DMS114 treated with DMSO at 0.1 percent for 48 hours (cell line): ENCODE measurements around the gene ANKRD65.
"Not testable (repeated sequence)": the region's sequence is repeated elsewhere in the genome, so short reads cannot be mapped to it uniquely, and the experiment has no call there.

Experiments used
- DNase-seq: peaks from one replicate; lab custom pipeline; 2025; ENCODE audit not compliant: unreplicated experiment; lab: John Stamatoyannopoulos, UW

Gene ANKRD65

GRCh38 chr1:1421147-1421906 lies at the start of gene ANKRD65:
TSS of gene ANKRD65 (minus strand) at chr1:1421276. CDS start at chr1:1421005, 271 bp downstream.
- no peak for DNase-seq

GRCh38 chr1:1468196-1468985 lies 47.3 kb upstream of the ANKRD65 start:
- not testable (repeated sequence) for DNase-seq

- DNase-seq, result no peak
Observed at GRCh38 chr1:1463312-1463711, 42.2 kb upstream of the ANKRD65 start.

- no peak for DNase-seq
Observed at GRCh38 chr1:1462318-1462966, 41.4 kb upstream of the ANKRD65 start.

- no peak for DNase-seq
Observed at GRCh38 chr1:1461721-1462317, 40.7 kb upstream of the ANKRD65 start.

- DNase-seq, result no peak
Observed at GRCh38 chr1:1460540-1461130, 39.6 kb upstream of the ANKRD65 start.

- not testable (repeated sequence) for DNase-seq
Observed at GRCh38 chr1:1459711-1460110, 38.6 kb upstream of the ANKRD65 start.

GRCh38 chr1:1459156-1459555 lies 38.1 kb upstream of the ANKRD65 start:
- not testable (repeated sequence) for DNase-seq

GRCh38 chr1:1456683-1457255 lies 35.7 kb upstream of the ANKRD65 start:
- DNase-seq, result not testable (repeated sequence)

GRCh38 chr1:1455934-1456333 lies 34.9 kb upstream of the ANKRD65 start:
- DNase-seq, result not testable (repeated sequence)

GRCh38 chr1:1455366-1455884 lies 34.3 kb upstream of the ANKRD65 start:
- DNase-seq, result no peak

- not testable (repeated sequence) for DNase-seq
Observed at GRCh38 chr1:1454286-1455056, 33.4 kb upstream of the ANKRD65 start.

GRCh38 chr1:1452882-1453281 lies 31.8 kb upstream of the ANKRD65 start:
- DNase-seq, result no peak

- DNase-seq, result not testable (repeated sequence)
Observed at GRCh38 chr1:1452365-1452739, 31.3 kb upstream of the ANKRD65 start.

- DNase-seq, result no peak
Observed at GRCh38 chr1:1451696-1452364, 30.8 kb upstream of the ANKRD65 start.

- not testable (repeated sequence) for DNase-seq
Observed at GRCh38 chr1:1450616-1451015, 29.5 kb upstream of the ANKRD65 start.

- no peak for DNase-seq
Observed at GRCh38 chr1:1449099-1449739, 28.1 kb upstream of the ANKRD65 start, which contains the start of gene ATAD3C. TSS of gene ATAD3C (plus strand) at chr1:1449689. CDS start at chr1:1450684, 995 bp downstream.

- DNase-seq, result not testable (repeated sequence)
Observed at GRCh38 chr1:1446631-1447030, 25.6 kb upstream of the ANKRD65 start.
